Islet precursor cell (in vitro differentiated cells): ENCODE measurements around the gene ELK3.

Source experiments
- DNase-seq: peaks from one replicate; pipeline ENCODE4 v3.0.0-alpha.2; 2018

Gene ELK3

DNA sequence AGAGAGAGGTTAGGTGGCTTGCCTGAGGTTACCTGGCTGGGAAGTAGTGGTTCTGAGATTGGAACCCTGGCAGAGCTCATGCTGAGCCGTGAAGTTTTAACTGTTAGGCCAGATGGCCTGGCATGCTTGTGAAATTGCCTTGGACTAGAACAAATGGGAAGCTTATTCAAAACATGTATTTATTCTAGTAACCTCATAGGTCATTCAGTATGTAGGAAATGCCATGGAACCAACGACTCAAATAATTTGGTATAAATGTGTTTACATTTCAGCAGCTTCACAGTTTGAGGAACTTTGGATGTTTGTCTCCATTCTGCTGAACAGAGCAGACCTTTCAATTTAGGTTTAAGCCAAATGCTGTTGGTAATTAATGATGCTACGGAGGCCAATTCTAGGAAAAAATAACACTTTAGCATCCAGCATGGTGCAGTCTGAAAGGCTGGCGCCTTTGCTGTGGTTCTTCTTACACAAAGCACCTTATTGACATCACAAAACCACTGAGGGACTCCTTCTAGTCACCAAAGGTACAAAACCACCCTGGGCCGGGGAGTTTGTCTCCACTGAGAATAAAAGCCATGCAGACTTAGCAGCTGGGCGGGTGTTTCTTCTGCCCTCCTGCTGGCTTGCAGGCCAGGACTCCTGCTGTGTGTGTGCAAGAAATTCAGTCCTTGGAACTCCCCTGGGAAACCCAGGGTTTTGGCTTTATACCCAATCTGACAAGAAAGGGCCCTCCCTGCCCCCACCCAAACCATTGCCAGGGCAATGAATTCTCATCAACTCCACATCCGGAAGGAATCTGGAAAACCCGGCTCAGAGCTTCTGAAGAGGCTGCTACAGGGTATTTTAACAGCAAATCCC lies 64.2 kb downstream of the ELK3 start:
- DNase-seq, result no peak

DNA sequence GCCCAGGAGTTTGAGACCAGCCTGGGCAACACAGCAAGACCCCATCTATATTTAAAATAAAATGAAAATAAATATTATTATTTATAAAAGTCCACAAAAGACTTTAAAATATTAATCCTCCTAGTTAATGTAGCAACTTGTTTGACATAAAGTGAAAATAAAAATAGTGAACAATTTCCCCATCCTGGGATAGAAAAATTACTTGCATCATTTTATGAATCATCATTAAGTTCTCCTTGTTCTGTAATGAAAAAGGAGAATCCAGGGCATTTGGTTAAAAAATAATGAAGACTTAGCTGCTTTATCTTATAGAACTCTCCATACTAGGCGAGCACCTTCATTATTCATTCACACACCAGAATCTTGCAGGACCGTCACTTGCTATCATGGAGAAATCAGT lies 66.1 kb downstream of the ELK3 start:
- DNase-seq, result no peak

DNA sequence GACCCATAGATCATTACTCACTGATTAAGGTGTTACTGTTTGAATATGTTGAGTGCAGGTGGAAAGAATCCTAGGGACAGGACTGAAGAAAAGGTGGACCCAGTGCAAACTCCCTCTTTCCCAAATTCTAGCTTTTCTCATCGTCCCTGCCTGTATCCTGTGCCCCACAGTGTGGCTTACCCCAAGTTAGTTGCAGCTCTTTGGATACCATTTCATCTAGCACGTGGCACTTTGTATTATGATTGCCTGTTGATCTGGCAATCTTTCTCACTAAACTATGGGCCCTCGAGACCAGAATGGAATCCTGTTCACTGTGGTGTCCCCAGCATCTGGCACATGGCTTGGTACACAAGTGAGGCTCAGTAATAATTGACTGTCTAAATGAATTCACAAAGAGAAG lies 66.5 kb downstream of the ELK3 start:
- no peak for DNase-seq

DNA sequence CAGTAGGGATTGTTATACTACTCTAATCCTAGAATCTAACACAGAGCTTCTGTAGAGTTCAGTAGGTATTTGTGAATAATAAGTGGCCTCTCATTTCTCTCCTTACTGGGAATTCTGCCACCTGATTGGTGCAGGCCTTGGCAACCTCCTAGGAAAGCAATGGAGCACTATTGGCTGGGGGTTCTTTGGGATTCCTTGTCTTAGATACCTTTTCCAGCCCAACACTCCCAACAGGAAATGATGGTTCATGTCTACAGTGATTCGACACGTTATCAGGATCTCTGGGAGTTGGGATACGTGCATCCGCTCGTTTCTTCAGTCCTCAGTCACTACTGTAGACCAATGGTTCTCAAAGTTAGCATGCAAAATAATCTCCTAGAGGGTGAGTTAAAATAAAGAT lies 67.4 kb downstream of the ELK3 start:
- no peak for DNase-seq

DNA sequence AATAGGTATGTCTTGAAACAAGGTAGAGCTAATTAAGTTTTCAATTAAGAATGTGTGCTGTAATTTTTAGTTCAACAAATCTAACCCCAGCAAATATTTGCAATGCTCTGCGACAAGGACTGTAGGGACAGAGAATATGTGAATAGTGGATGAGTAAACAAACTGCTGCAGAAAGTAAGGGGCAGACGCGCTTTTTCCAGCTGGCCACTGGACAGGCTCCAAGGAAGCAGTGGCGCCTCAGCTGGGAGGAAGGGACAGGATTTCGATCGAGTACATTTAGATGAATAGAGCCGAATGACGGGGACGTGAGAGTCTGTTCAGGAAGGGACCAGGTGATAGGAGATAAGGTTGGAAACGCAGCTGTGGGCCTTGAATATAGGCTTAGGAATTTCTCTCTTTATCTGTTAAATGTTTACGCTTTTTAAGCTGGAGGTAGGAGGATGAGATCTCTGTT lies 69.3 kb downstream of the ELK3 start:
- DNase-seq, result no peak

DNA sequence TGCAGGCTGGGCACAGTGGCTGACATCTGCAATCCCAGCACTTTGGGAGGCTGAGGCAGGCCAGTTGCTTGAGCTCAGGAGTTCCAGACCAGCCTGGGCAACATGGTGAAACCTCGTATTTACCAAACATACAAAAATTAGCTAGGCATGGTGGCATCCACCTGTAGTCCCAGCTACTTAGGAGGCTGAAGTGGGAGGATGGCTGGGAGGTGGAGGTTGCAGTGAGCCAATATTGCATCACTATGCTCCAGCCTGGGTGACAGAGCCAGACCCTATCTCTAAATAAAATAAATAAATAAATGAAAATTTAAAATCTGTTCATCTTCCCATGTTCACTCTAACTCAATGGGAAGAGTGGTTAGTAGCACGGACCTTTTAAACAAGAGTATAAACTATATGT lies 71.2 kb downstream of the ELK3 start:
- DNase-seq, result no peak

DNA sequence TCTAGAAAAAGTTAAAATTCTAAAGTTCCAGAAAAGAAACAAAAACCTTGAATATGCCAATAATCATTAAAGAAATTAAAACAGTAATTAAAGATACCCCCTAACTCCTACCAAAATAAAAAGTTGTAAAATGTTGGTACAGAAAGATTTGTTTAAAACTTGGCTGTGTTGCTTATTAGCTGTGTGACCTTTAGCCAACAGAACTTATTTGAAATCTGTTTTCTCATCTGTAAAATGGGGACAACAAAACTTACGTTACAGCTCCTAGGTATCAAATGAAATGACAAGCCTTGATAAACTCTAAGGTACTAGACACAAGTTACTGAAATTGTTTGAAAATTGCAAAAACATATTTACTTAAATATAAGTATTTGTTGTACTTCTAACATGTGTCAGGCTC lies 71.7 kb downstream of the ELK3 start:
- DNase-seq, result no peak

DNA sequence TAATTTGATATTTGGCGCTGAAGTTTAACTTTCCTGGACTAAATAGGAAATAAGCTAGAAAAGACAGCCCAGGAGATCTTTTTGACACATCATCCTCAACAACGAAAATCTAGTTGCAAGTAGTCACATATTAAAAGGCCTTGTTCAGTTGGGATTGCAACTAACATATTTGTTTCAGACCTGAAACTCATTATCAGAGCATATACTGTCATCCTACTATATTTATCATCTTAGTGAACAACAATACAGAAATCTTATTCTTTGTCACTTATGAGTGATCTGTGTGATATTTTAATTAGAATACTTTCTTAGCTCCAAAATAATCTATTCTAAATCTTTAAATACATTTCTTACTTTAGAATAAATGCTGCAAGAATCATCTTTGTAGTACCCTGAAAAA lies 72.1 kb downstream of the ELK3 start:
- no peak for DNase-seq

DNA sequence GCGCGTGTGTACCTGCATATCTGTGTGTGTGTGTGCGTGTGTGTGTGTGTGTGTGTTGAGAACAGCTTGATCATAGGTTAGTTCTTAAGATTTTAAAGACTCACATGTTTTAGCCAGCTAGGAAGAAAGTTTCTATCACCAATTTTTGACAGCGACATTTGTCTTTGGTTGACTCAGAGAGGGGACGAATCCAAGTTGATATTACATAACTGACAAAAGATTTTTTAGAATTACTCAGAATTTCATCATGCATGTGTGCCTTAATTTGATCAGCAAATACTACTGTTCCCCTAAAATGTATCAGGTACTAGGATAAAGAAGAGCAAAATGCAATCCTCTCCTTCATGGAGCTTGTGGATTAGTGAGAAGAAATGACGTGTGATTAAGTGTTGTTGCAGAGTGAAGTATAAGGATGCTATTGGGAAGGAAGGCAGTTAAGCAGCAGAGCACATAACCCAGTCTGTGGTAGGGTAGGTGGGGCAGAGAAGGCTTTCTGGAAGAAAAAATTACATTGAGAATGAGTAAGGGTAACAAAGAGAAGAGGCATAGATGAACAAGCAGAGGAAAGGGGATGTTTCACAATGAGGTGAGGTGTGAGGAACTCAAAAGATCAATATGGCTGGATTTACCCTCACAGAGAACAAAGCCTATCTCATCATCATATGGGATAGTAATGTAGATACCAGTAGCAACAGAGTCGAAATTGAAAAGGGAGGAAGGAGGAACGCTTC lies 77.5 kb downstream of the ELK3 start:
- no peak for DNase-seq

DNA sequence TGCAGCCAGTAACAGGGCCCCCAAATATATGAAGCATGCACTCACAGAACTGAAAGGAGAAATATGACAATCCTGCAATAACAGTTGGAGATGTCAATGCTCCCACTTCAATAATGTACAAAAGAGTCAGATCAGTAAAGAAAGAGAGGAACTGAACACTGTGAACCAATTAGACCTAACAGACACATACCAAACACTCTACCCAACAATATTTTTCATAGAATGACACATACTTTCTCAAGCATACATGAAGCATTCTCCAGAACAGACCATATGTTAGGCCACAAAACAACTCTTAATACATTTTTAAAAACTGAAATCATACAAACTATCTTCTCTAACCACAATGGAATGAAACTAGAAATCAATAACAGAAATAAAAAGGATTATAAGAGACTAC lies 80.2 kb downstream of the ELK3 start:
- no peak for DNase-seq

DNA sequence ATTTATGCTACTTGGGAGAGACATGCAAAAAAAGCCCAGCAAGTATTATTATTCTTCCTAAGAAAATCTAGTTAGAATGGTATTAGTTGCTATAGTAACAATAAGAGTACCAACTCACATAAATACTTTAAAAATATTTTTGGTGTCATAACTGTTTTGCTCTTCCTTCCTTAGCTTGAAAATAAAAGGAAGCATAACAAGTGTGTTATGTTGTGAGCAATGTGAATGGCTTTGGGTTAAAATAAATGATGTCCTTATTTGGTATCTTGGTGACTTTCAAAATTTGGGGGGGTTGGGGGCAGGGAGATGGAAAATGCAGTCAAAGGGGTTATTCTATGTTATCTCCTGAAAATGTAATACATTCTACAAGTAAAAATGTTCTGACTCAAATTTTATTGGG lies 91.0 kb downstream of the ELK3 start:
- DNase-seq, result no peak

DNA sequence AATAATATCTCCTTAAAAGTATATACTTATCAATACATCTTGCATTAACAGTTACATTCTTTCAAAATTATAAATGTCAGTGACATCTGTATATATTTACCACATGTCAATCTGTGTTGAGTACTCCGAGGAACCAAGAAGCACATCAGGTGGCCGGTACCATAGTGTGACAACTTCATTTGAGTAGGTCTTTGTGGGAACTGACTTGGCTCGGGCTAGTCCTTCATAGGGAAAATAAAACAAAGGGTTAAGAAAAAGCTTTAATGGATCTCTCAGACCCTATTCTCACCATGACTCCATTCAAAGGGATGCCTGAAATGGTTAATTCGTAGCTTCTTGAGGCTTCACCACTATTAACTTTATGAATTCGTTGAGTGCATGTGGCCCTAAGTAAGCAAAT lies 94.9 kb downstream of the ELK3 start:
- no peak for DNase-seq

DNA sequence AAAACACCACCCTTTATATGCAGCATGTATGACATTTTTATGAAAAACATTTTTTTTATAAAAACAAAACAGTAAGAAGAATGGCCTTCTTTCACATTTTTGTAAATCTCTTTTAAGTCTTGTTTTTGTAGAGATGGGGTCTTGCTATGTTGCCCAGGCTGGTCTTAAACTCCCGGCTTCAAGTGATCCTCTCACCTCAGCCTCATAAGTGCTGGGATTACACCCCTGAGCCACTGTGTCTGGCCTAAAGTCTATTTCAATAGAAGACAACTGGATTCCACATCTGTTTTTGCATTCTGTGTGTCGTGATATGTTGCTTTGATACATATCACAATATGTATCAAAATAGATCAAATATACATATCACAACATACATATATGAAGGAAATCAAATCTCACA lies 98.9 kb downstream of the ELK3 start:
- no peak for DNase-seq

DNA sequence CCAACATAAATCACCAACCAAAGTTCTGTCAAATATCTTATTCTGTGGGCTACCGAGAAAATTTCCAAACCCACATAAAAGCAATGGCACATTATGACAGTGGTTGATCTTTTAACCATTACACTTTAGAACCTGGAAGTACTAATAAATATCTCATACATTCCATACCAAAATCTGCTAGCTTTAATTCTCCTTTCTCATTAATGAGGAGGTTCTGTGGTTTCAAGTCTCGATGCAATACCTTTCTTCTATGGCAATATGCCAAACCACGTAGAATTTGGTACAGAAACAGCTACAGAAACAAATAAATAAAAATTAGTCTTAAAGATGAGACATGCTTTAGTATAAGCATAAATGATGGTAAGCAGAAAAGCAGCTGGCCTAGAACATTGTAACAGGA lies 100.7 kb downstream of the ELK3 start:
- no peak for DNase-seq

DNA sequence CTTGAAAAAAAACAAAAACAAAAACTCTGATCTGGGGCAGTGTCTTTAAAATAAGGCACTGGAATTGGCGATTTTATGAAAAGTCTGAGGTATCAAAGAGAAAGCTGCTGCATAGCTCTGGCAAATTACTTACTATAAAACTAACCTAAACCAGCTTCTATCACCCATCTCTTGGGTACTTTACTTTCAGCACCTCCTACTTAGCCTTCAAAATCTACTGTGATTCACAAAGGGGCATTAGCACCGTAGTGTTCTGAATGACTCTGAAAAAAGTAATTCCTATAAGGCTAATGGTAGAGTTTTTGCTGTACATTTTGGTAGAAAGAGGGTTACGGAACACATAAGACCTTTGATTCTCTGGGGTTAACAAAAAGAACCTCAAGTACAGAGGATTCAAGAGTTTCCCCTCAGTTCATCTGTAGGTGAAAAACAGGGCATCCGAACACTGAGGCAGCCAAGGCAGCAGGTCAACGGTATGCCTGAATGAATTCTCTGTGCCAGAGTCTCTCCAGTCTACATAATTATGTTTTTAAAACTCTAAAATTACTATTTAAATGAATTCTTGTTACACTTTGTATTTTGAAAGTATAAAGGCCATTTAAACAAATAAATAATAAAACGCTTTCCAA lies 101.5 kb downstream of the ELK3 start:
- DNase-seq, result no peak

DNA sequence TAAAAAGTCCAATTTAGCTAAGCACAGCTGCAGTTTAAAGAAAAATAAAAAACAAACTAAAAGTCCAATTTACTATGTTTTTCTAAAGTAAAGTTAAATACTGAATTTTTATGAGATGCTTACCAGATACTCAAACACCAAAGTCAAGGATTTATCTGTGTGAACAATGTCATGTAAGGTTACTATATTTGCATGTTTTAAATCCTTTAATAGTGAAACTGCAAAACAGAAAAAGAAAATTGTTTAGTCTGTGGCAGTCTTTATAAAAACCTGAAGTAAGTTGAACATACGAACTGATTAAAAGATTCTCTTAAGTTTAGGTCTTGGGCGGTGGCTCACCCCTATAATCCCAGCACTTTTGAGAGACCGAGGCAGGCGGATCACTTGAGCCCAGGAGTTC lies 103.3 kb downstream of the ELK3 start:
- DNase-seq, result no peak

DNA sequence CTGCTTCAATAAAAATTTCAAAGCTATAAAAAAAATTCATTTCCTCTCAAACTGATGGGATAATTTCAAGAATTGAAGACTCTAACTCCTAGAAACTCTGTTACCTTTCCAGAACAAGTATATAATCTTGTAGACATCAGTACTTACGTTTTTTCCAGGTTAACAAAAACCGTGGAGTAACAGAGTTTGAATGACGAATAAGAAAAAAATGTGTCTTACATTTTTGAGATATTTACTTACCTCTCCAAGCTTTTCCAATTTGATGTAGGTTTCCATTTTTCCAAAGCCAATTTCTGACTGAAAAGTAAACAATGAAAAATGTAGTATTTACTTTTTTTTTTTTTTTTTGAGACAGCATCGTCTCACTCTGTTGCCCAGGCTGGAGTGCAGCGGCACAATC lies 105.9 kb downstream of the ELK3 start:
- DNase-seq, result no peak

DNA sequence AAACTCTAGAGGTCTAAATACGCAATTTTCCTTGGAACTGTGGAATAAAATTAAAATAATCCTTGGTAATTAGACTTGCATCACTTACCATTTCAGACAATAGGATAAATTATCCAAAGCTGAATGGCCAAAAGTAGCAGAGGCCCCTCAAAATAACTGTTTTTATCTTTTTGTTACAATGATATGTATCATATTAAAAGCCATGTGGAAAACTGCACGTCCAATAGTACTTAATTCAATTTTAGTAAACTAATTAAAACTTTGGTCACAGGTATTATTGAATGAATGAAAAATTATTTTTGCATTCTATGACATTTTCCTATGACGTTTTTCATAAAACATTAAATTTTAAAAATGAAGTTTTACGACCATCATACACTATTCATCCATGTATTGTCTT lies 107.6 kb downstream of the ELK3 start:
- no peak for DNase-seq

DNA sequence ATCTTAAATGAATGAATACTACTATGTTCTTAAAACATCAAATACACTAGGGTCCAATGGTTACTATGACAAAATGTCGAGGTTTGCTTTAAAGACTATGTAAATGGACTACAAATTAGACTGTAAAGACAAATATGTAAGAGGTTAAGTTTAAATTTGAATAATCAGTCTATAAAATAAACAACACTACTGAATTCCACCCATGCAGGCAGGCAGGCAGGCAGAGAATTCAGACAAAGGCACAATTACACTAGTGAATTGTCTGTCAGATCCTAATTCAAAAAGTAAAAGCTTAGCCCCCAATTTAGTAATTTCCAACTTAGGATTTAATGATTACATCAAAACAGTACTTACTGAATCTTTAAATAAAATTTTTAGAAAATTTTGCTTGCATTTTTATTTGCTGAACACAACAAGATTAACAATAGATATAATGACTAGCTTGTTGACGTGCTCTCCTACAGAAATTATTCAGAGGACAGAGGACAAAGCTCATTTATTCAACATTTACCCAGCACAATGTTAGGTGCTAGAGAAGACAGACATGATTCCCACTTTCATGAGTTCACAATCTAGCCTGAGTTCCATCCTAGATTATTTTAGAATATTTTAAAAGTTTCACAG lies 108.6 kb downstream of the ELK3 start:
- no peak for DNase-seq

DNA sequence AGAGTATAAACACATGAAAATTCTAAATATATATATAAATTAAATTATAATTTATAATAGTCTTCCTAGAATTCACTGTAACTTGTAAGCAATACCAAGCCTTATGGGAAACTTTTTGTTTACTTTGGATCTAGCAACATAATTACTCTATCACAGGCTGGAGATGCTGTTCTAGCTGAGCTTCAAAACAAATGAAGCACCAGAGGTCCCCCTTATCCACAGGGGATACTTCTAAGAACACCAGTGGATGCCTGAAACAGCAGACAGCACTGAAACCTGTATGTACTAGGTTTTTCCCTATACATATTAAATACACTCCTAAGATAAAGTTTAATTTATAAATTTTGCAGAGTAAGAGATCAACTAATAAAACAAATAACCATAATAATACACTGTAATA lies 109.5 kb downstream of the ELK3 start:
- no peak for DNase-seq

DNA sequence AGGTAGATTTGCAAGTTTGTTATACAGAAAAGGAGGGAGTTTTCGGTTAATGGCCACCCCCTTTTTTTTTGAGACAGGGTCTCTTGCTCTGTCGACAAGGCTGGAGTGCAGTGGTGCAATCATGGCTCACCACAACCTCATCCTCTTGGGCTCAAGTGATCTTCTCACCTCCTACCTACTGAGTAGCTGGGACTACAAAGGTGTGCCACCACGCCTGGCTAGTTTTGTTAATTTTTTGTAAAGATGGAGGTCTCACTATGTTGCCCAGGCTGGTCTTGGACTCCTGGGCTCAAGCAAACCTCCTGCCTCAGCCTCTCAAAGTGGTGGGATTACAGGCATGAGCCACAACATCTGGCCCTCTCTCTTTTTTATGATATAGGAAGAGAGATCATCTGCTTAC lies 111.5 kb downstream of the ELK3 start:
- DNase-seq, result no peak

DNA sequence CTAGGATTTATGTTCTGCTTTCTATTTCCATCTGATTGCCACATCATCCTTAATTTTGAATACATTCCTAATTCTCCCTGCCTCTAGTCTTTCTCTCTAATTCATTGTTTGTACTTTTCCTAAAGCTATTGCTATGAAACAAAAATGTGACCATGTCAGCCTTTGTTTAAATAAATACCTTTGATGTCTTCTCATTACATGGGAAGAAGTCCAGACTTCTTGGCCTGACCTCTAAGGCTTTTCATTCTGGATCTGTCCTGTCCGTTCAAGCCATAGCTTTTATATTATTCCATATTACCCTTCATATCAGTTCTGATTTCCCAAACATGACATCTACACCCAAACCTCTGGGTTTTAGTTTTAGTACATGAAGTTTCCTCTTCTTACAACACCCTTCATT lies 114.7 kb downstream of the ELK3 start:
- DNase-seq, result no peak

DNA sequence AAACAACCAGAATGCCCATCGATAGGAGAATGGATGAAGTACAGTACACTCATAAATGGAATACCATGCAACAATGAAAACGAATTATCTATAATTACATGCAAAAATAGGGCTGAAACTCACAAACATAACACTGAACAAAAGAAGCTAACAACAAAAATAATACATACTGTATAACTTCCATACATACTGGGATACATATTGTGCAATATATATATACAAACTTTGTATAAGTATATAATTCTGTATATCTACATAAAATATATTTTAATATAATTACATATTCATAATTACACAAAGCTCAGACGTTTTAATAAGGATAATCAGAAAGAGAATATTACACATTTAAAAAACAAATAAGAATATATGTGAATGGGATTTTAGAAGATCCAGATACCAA lies 115.9 kb downstream of the ELK3 start:
- DNase-seq, result no peak

DNA sequence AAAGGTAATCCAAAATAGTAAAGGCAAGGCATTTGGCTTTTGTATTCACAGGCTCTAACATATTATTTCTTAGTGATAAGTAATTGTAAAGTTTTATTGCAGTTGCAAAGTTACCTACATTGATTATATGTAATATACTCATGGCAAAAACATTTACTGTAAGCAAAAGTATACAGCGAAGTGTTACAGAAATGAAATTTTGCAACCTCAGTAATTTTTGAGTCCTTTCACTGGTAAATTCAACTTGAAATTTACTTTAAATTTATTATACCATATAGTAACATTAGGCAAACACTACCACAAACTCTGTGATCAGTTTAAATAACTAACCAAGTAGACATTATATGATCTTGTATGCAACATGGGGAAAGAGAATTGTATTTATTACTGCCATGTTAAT lies 117.0 kb downstream of the ELK3 start:
- no peak for DNase-seq
